ENCODE data around the gene OCIAD1. TPM values are rescaled to one million over a fixed set of nuclear protein-coding genes. Genes with fewer than 3 reads are reported as not detected.

OCIAD1 gene
- total RNA-seq, 1 experiment from 2014 or later, result 135 TPM

GRCh38 chr4:48907706-48908477 is 77.0 kb downstream of the OCIAD1 start:
- in situ Hi-C loops (cut with HindIII; ENCODE audit: low pct_unique_long_range_greater_than_20kb, low sequenced_read_pairs), result no loop called here
- DNase-seq (ENCODE audit: low read depth), result no peak

DNA sequence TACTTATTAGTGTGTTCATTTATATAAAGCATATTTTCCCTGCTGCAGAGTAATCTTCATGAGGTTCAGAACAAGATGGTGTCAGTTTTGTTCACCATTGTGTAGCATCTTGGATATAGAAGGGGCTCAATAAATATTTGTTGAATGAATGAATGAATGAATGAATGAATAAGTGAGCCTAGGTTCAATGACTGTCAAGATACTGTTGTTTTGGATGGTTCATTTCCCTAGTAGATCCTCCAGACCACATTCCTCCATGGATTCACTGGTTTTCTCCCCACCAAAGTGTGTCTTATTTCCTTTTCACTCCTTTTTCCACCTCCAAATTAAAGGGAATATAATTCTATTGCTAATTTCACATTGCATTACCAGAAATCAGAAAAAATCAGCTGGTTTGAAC is 77.8 kb downstream of the OCIAD1 start:
- no peak for DNase-seq (ENCODE audit: low read depth)
- in situ Hi-C loops (cut with HindIII; ENCODE audit: low pct_unique_long_range_greater_than_20kb, low sequenced_read_pairs), result no loop called here

DNA sequence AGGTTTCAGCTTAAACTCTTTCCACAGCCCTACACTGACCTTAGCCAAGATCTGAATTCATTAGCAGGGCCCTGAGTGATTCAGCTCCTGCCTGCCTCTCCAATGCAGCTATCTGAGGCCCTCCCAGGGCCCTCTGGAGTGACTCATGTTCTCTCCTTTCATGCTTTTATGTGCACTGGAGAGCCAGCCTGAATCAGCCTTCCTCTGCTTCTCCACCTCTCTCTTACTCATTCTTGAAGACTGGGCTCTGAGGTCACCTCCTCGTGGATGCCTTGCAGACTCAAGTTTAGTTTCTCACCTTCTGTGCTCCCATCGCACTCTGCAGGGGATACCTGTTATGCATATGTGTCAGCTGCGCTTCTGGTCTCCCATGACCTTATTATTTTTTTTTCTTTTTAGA is 78.8 kb downstream of the OCIAD1 start:
- DNase-seq (ENCODE audit: low read depth), result peak; percentile 96
- in situ Hi-C loops (cut with HindIII; ENCODE audit: low pct_unique_long_range_greater_than_20kb, low sequenced_read_pairs), result no loop called here

GRCh38 chr4:48910511-48910910 is 79.6 kb downstream of the OCIAD1 start:
- DNase-seq (ENCODE audit: low read depth), result peak; percentile 62
- in situ Hi-C loops (cut with HindIII; ENCODE audit: low pct_unique_long_range_greater_than_20kb, low sequenced_read_pairs), result no loop called here

Other genes starting within 250 kb of the OCIAD1 start
- gene FRYL, start 50.8 kb upstream of the OCIAD1 start, total RNA-seq (2014; rRNA removed; shearing (Covaris generic); ENCODE audit: low replicate concordance), result 6.6 and 10.6 TPM in 2 replicates
- 244 and 266 TPM in 2 replicates for gene OCIAD2, start 75.7 kb downstream of the OCIAD1 start, total RNA-seq (2014; rRNA removed; shearing (Covaris generic); ENCODE audit: low replicate concordance)
- gene CWH43, start 155.2 kb downstream of the OCIAD1 start, total RNA-seq (2014; rRNA removed; shearing (Covaris generic); ENCODE audit: low replicate concordance), result not detected in 2 replicates

Measured in Caki2 (cell line).